Stimulated activated CD4-positive, alpha-beta T cell treated with anti-CD3 and anti-CD28 coated beads, Interleukin-4, amount 100 ng/mL, for 4 hours (primary cell): ENCODE results near the gene RGS16.

Source experiments
- DNase-seq, 2 experiments: peaks; one replicate each; pipeline ENCODE4 v3.0.0-alpha.2; 2020

The RGS16 gene

GRCh38 chr1:182574156-182574555 is 30.0 kb downstream of the RGS16 start:
- no peak for DNase-seq

GRCh38 chr1:182570611-182570970 is 33.6 kb downstream of the RGS16 start:
- DNase-seq: no peak

GRCh38 chr1:182569939-182570610 is 34.1 kb downstream of the RGS16 start:
- no peak for DNase-seq

- DNase-seq: no peak
Measured at GRCh38 chr1:182568647-182569284, 35.4 kb downstream of the RGS16 start.

GRCh38 chr1:182567629-182568028 is 36.6 kb downstream of the RGS16 start:
- no peak for DNase-seq

- no peak for DNase-seq
Measured at GRCh38 chr1:182565537-182565936, 38.7 kb downstream of the RGS16 start.

- DNase-seq: no peak
Measured at GRCh38 chr1:182564406-182565004, 39.7 kb downstream of the RGS16 start.

GRCh38 chr1:182563095-182563494 is 41.1 kb downstream of the RGS16 start:
- DNase-seq: no peak

- DNase-seq: no peak
Measured at GRCh38 chr1:182561456-182561855, 42.7 kb downstream of the RGS16 start.

- DNase-seq: no peak
Measured at GRCh38 chr1:182560392-182560984, 43.7 kb downstream of the RGS16 start.

- DNase-seq: no peak
Measured at GRCh38 chr1:182556279-182556678, 47.9 kb downstream of the RGS16 start.

- no peak for DNase-seq
Measured at GRCh38 chr1:182555493-182555892, 48.7 kb downstream of the RGS16 start.

- DNase-seq: no peak
Measured at GRCh38 chr1:182552527-182552926, 51.7 kb downstream of the RGS16 start.

- DNase-seq: no peak
Measured at GRCh38 chr1:182549811-182550210, 54.4 kb downstream of the RGS16 start.

GRCh38 chr1:182549346-182549745 is 54.8 kb downstream of the RGS16 start:
- DNase-seq: no peak
